Measurements from ENCODE around the gene CCDC134.

The CCDC134 gene

GRCh38 chr22:41801147-41801819 is 804 bp downstream of the CCDC134 start:
- H3K4me1 ChIP-seq (ENCODE audit: control insufficient read depth, insufficient read depth, low read depth, low read length): peaks cover 7% of the 10 kb centered on the region
- no peaks in the 10 kb centered on the region for H3K36me3 ChIP-seq (ENCODE audit: control insufficient read depth in 1 of 2, insufficient read depth in 2 of 2, low read depth in 1 of 2, low read length in 2 of 2)
- H2BK5ac ChIP-seq (ENCODE audit: low read depth, low read length, poor library complexity, severe bottlenecking): no peak overlapping the region
- no peak overlapping the region for H3K14ac ChIP-seq (ENCODE audit: low read length in 2 of 2)
- no peak overlapping the region for H2BK15ac ChIP-seq (ENCODE audit: low read depth, poor library complexity, severe bottlenecking)
- H2BK12ac ChIP-seq (ENCODE audit: low read length in 2 of 2): peak overlapping the region in 1 of 2 experiments; percentile 60
- no peak for DNase-seq
- H3K9me3 ChIP-seq (ENCODE audit: control insufficient read depth, low read length): no peaks in the 10 kb centered on the region
- no peak overlapping the region for H3K4ac ChIP-seq (ENCODE audit: low read depth in 1 of 2, low read length in 2 of 2)
- no peak overlapping the region for H4K8ac ChIP-seq (ENCODE audit: low read length)
- peak overlapping the region; percentile 27 for H3K27ac ChIP-seq (ENCODE audit: low read length, poor library complexity, severe bottlenecking)
- no peak overlapping the region for H4K91ac ChIP-seq (ENCODE audit: low read length)
- peaks cover 13% of the 10 kb centered on the region for H3K79me1 ChIP-seq (replicated peaks; ENCODE audit: low read length, poor library complexity, severe bottlenecking)
- H3K4me2 ChIP-seq (ENCODE audit: low read length, poor library complexity, severe bottlenecking): peak overlapping the region; percentile 55
- H3K18ac ChIP-seq (ENCODE audit: low read depth in 1 of 2, low read length in 2 of 2): peak overlapping the region in 1 of 2 experiments; percentile 19
- peak overlapping the region; percentile 68 for H2AFZ ChIP-seq (ENCODE audit: low read depth, low read length)
- no peaks in the 10 kb centered on the region for H3K27me3 ChIP-seq (ENCODE audit: control insufficient read depth in 1 of 2, insufficient read depth in 1 of 2, low read length in 2 of 2)
- H2AK5ac ChIP-seq (ENCODE audit: low read length, severe bottlenecking): no peak overlapping the region
- H2BK120ac ChIP-seq (ENCODE audit: low read depth, low read length): no peak overlapping the region
- peak overlapping the region; percentile 93 for H3K9ac ChIP-seq (ENCODE audit: low read length)
- WGBS: 24% methylated on average over 3 of the region's 4 CpGs
- H3K4me3 ChIP-seq (ENCODE audit: insufficient read depth in 1 of 2, low read depth in 1 of 2, low read length in 2 of 2): peak overlapping the region; percentile 78 to 96
- H3K23ac ChIP-seq (ENCODE audit: low read length in 2 of 2): no peak overlapping the region

- H2BK15ac ChIP-seq (ENCODE audit: low read depth, poor library complexity, severe bottlenecking): no peak overlapping the region
- H4K8ac ChIP-seq (ENCODE audit: low read length): no peak overlapping the region
- peak overlapping the region in 1 of 2 experiments; percentile 96 for H3K4me3 ChIP-seq (ENCODE audit: insufficient read depth in 1 of 2, low read depth in 1 of 2, low read length in 2 of 2)
- H3K4ac ChIP-seq (ENCODE audit: low read depth in 1 of 2, low read length in 2 of 2): no peak overlapping the region
- H2BK5ac ChIP-seq (ENCODE audit: low read depth, low read length, poor library complexity, severe bottlenecking): no peak overlapping the region
- no peak overlapping the region for H3K27ac ChIP-seq (ENCODE audit: low read length, poor library complexity, severe bottlenecking)
- peaks cover 7% of the 10 kb centered on the region for H3K4me1 ChIP-seq (ENCODE audit: control insufficient read depth, insufficient read depth, low read depth, low read length)
- H2BK120ac ChIP-seq (ENCODE audit: low read depth, low read length): no peak overlapping the region
- H3K9me3 ChIP-seq (ENCODE audit: control insufficient read depth, low read length): no peaks in the 10 kb centered on the region
- H3K14ac ChIP-seq (ENCODE audit: low read length in 2 of 2): no peak overlapping the region
- H2AK5ac ChIP-seq (ENCODE audit: low read length, severe bottlenecking): no peak overlapping the region
- no peaks in the 10 kb centered on the region for H3K27me3 ChIP-seq (ENCODE audit: control insufficient read depth in 1 of 2, insufficient read depth in 1 of 2, low read length in 2 of 2)
- H4K91ac ChIP-seq (ENCODE audit: low read length): no peak overlapping the region
- no peak overlapping the region for H3K23ac ChIP-seq (ENCODE audit: low read length in 2 of 2)
- H3K79me1 ChIP-seq (replicated peaks; ENCODE audit: low read length, poor library complexity, severe bottlenecking): peaks cover 13% of the 10 kb centered on the region
- no peak overlapping the region for H3K4me2 ChIP-seq (ENCODE audit: low read length, poor library complexity, severe bottlenecking)
- H2BK12ac ChIP-seq (ENCODE audit: low read length in 2 of 2): no peak overlapping the region
- no peak overlapping the region for H2AFZ ChIP-seq (ENCODE audit: low read depth, low read length)
- peak; percentile 18 for DNase-seq
- H3K36me3 ChIP-seq (ENCODE audit: control insufficient read depth in 1 of 2, insufficient read depth in 2 of 2, low read depth in 1 of 2, low read length in 2 of 2): no peaks in the 10 kb centered on the region
- H3K9ac ChIP-seq (ENCODE audit: low read length): no peak overlapping the region
- H3K18ac ChIP-seq (ENCODE audit: low read depth in 1 of 2, low read length in 2 of 2): no peak overlapping the region
- WGBS: 100% methylated on average over 1 of the region's 2 CpGs
These were observed 1.4 kb downstream of the CCDC134 start for GRCh38 chr22:41801886-41802285.

DNA sequence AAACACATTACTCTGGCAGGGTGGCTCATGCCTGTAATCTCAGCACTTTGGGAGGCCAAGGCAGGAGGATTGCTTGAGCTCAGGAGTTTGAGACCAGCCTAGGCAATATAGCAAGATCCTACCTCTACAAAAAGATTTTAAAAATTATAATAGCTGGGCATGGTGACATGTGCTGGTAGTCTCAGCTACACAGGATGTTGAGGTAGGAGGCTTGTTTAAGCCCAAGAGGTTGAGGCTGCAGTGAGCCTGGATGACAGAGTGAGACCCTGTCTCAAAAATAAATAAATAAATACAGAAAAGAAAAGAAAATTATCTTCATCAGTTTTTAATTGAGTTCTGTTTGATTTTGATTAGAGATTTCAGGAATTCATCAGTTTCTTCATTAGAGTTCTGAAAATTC is 5.2 kb downstream of the CCDC134 start:
- Histone ChIP-seq H2BK120ac (ENCODE audit: low read depth, low read length) (no peak overlapping the region), H3K23ac (ENCODE audit: low read length in 2 of 2) (no peak overlapping the region), H4K91ac (ENCODE audit: low read length) (no peak overlapping the region), H3K27me3 (ENCODE audit: control insufficient read depth in 1 of 2, insufficient read depth in 1 of 2, low read length in 2 of 2) (no peaks in the 10 kb centered on the region), H3K9me3 (ENCODE audit: control insufficient read depth, low read length) (no peaks in the 10 kb centered on the region), H3K4me2 (ENCODE audit: low read length, poor library complexity, severe bottlenecking) (no peak overlapping the region), H3K18ac (ENCODE audit: low read depth in 1 of 2, low read length in 2 of 2) (no peak overlapping the region), H3K4me3 (ENCODE audit: insufficient read depth in 1 of 2, low read depth in 1 of 2, low read length in 2 of 2) (no peak overlapping the region), H2BK5ac (ENCODE audit: low read depth, low read length, poor library complexity, severe bottlenecking) (no peak overlapping the region), H2AFZ (ENCODE audit: low read depth, low read length) (no peak overlapping the region), H3K14ac (ENCODE audit: low read length in 2 of 2) (no peak overlapping the region), H2BK15ac (ENCODE audit: low read depth, poor library complexity, severe bottlenecking) (no peak overlapping the region), H3K27ac (ENCODE audit: low read length, poor library complexity, severe bottlenecking) (no peak overlapping the region), H2AK5ac (ENCODE audit: low read length, severe bottlenecking) (no peak overlapping the region), H3K4me1 (ENCODE audit: control insufficient read depth, insufficient read depth, low read depth, low read length) (peaks cover 2% of the 10 kb centered on the region), H3K36me3 (ENCODE audit: control insufficient read depth in 1 of 2, insufficient read depth in 2 of 2, low read depth in 1 of 2, low read length in 2 of 2) (peaks cover 9 to 15% of the 10 kb centered on the region in 2 experiments), H3K79me1 (replicated peaks; ENCODE audit: low read length, poor library complexity, severe bottlenecking) (peaks cover 39% of the 10 kb centered on the region), H3K9ac (ENCODE audit: low read length) (no peak overlapping the region), H2BK12ac (ENCODE audit: low read length in 2 of 2) (no peak overlapping the region), H4K8ac (ENCODE audit: low read length) (no peak overlapping the region), H3K4ac (ENCODE audit: low read depth in 1 of 2, low read length in 2 of 2) (no peak overlapping the region)
- no peak for DNase-seq

DNA sequence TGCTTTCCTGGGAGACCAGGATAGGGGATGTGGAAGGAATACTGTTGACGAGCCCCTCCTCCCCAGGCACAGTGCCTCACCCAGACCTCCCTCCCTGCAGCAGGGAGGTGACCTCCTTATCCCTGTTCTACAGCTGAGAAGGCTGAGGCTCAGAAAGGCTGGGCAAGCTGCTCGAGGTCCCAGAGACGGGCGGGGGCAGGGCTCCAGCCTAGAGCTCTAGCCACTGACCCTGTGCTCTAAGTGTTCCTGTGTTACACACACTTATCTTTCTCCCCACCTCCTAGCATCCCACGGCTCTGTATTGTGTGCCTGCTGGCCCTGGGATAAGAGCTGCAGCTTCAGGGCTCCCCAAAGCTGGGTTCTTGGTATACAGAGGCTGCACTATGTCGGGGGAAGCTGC is 7.9 kb downstream of the CCDC134 start:
- Histone ChIP-seq H3K23ac (ENCODE audit: low read length in 2 of 2) (no peak overlapping the region), H2BK15ac (ENCODE audit: low read depth, poor library complexity, severe bottlenecking) (no peak overlapping the region), H2BK5ac (ENCODE audit: low read depth, low read length, poor library complexity, severe bottlenecking) (no peak overlapping the region), H2AK5ac (ENCODE audit: low read length, severe bottlenecking) (no peak overlapping the region), H3K4me2 (ENCODE audit: low read length, poor library complexity, severe bottlenecking) (no peak overlapping the region), H3K27me3 (ENCODE audit: control insufficient read depth in 1 of 2, insufficient read depth in 1 of 2, low read length in 2 of 2) (no peaks in the 10 kb centered on the region), H4K91ac (ENCODE audit: low read length) (no peak overlapping the region), H3K9me3 (ENCODE audit: control insufficient read depth, low read length) (no peaks in the 10 kb centered on the region), H3K4me3 (ENCODE audit: insufficient read depth in 1 of 2, low read depth in 1 of 2, low read length in 2 of 2) (no peak overlapping the region), H4K8ac (ENCODE audit: low read length) (no peak overlapping the region), H3K36me3 (ENCODE audit: control insufficient read depth in 1 of 2, insufficient read depth in 2 of 2, low read depth in 1 of 2, low read length in 2 of 2) (peaks cover 15 to 26% of the 10 kb centered on the region in 2 experiments), H2BK12ac (ENCODE audit: low read length in 2 of 2) (no peak overlapping the region), H2BK120ac (ENCODE audit: low read depth, low read length) (no peak overlapping the region), H3K9ac (ENCODE audit: low read length) (no peak overlapping the region), H3K79me1 (replicated peaks; ENCODE audit: low read length, poor library complexity, severe bottlenecking) (peaks cover 46% of the 10 kb centered on the region), H3K18ac (ENCODE audit: low read depth in 1 of 2, low read length in 2 of 2) (no peak overlapping the region), H3K4ac (ENCODE audit: low read depth in 1 of 2, low read length in 2 of 2) (no peak overlapping the region), H3K27ac (ENCODE audit: low read length, poor library complexity, severe bottlenecking) (no peak overlapping the region), H3K4me1 (ENCODE audit: control insufficient read depth, insufficient read depth, low read depth, low read length) (no peaks in the 10 kb centered on the region), H2AFZ (ENCODE audit: low read depth, low read length) (no peak overlapping the region), H3K14ac (ENCODE audit: low read length in 2 of 2) (no peak overlapping the region)
- no peak for DNase-seq
- 87% methylated on average over 6 of the region's 6 CpGs for WGBS

Measured in mesenchymal stem cell (in vitro differentiated cells and primary cell).